Stimulated activated CD8-positive, alpha-beta memory T cell treated with anti-CD3 and anti-CD28 coated beads, Interleukin-4, amount 100 ng/mL, for 48 hours (primary cell): ENCODE measurements around the gene COP1.

Experiments
- DNase-seq: peaks from one replicate; pipeline ENCODE4 v3.0.0-alpha.2; 2020

Gene COP1

DNA sequence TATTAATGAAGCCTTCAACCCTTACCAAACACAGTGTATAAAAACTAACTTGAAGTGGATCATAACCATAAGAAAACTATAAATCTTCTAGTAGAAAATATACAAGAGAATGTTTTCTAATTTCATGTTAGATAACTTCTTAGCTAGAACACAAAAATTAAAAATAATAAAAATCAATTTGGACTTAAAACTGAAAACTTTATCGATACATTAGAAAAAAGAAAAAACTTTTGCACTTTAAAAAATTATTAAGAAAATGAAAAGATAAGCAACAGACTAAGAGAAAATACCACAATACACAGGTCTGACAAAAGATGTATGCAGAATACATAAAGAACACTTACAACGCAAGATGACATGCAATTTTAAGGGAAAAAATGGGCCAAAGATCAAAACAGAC, 8.7 kb downstream of the COP1 start:
- no peak for DNase-seq

DNA sequence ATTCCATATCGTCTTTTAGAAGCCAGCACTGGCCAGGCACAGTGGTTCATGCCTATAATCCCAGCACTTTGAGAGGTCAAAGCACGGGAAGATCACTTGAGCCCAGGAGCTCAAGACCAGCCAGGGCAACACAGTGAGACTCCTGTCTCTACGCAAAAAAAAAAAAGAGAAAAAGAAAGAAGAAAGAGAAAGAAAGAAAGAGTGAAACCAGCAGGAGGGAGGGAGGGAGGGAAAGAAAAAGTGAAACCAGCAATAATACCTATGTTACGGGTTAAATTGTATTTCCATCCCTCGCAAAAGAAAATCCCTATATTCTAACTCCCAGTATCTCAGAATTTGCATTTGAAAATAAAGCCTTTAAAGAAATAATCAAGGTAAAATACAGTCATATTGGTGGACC, 10.4 kb downstream of the COP1 start:
- DNase-seq, result no peak

GRCh38 chr1:176195547-176195946, 11.5 kb downstream of the COP1 start:
- DNase-seq, result no peak

- DNase-seq, result no peak
Measured at GRCh38 chr1:176193663-176194062, 13.4 kb downstream of the COP1 start.

DNA sequence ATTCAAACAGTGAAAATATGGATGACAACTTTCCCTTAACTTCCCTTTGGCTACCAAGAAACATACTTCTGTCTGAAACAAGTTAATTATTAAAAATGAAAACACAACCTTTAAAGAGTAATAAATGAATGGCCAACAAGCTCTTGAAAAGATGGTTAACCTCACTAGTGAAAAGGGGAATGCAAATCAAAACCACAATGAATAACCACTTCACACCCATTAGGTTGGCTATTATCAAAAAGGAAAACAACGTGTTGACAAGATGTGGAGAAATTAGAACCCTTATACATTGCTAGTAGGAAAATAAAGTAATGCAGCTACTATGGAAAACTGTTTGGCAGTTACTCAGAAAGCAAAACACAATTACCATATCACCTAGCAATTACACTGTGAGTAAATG, 14.1 kb downstream of the COP1 start:
- DNase-seq, result no peak

DNA sequence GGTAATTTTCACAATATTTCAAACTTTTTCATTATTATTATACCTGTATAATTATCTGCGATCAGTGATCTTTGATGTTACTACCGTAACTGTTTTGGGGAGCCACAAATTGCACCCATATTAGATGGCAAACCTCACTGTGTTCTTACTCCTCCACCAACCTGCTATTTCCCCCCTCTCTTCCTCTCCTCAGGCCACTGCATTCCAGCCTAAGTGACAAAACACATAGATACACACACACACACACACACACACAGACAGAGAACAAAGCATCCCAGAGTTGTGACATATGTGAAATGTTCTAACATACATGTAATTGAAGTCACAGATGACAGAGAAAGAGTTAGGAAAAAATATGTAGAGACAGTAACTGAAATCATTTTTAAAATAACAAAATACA, 18.5 kb downstream of the COP1 start:
- DNase-seq, result no peak

- DNase-seq, result no peak
Measured at GRCh38 chr1:176187001-176187400, 20.1 kb downstream of the COP1 start.

DNA sequence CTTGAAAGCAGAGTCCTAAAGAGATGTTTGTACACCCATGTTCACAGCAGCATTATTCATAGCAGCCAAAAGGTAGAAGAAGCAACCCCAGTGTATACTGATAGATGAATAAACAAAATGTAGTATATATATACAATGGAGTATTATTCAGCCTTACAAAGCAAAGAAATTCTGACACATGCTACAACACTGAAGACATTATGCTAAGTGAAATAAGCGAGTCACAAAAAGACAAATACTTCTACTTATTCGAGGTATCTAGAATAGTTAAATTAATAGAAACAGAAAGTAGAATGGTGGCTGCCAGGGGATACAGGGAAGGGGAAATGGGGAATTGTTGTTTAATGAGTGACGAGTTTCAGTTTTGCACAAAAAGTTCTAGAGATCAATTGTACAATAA, 23.5 kb downstream of the COP1 start:
- no peak for DNase-seq

GRCh38 chr1:176178316-176178715, 28.8 kb downstream of the COP1 start:
- DNase-seq, result no peak

DNA sequence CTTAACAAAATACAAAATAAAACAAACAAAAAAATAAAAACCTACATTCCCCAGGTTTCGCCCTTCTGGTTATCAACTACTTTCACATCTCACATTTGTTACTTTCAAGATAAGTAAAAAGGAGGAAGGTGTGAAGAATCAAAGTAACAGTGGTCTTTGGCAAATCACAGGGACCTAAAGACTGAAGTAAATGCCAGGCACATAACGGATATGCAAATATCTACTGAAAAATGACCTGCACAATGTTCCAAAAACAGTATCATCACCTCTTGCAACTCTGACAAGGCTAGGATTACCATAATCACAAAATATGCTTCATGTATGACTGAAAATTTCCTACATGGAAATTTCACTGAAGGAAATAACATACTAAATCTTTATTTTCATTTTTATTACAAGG, 29.3 kb downstream of the COP1 start:
- no peak for DNase-seq

GRCh38 chr1:176174108-176174507, 33.0 kb downstream of the COP1 start:
- no peak for DNase-seq

- no peak for DNase-seq
Measured at GRCh38 chr1:176172215-176172614, 34.9 kb downstream of the COP1 start.

DNA sequence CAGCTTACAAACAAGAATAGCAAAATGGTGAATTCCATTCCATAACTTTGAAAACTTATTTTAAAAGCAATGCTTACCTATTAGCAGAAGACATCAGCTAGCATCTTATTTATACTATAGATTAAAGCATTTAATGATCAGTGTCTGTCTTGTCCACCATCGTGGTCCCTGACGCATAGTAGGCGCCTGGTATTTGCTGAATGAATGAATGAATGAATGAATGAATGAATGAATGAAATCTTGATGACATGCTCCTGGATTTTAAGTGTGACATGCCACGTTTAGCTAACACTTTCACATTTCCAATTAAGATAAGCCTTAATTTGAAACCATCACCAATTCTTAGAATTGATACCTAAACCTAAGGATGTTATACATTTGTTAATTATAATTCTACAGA, 39.9 kb downstream of the COP1 start:
- no peak for DNase-seq

DNA sequence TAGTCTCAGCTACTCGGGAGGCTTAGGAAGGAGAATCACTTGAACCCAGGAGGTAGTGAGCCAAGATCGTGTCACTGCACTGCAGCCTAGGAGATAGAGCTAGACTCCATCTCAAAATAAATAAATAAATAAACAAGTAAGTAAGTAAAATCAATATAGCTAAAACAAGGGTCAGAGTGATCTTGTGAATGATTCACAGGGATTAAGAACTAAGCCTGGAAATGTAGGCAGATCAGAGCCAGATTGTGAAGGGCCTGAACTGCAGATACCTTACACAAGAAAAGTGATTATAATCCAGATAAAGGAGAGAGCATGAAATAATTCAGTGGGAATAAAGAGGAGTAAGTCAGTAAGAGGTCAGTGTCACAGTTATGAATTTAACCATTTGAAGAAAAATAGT, 41.5 kb downstream of the COP1 start:
- DNase-seq, result no peak

GRCh38 chr1:176164014-176164678, 42.9 kb downstream of the COP1 start:
- no peak for DNase-seq

- DNase-seq, result no peak
Measured at GRCh38 chr1:176159993-176160392, 47.1 kb downstream of the COP1 start.

DNA sequence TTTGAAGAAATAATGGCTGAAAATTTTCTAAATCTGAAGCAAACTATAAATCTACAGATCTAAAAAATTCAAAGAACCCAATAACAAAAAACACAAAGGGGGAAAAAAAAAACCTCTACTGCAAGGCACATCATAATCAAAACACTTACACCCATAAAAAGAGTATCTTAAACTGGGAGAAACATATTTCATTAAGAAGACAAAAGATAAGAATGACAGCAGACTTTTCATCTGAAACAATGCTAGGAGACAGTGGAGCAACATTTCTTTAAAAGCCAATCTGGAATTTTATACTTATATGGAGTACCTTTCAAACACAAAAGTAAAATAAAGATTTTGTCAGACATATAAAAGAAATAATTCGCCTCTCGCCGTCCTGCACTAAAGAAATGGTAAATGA, 49.1 kb downstream of the COP1 start:
- DNase-seq, result no peak

GRCh38 chr1:176149939-176150807, 56.9 kb downstream of the COP1 start:
- no peak for DNase-seq

DNA sequence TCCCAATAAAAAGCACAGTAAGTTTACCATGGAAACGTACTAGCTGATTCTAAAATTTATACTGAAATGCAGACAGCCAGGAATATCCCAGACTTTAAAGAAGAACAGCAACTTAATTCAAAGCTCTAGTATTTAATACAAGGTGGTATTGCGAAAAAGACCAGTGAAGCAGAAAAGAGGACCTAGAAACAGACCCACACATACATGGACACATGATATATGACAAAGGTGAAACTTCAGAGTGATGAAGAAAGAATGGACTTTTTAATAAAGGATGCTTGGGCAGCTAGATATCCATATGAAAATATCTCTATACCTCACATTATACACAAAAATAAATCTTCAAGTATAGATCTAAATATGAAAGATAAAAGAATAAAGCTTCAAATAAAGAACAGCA, 62.6 kb downstream of the COP1 start:
- DNase-seq, result no peak

- DNase-seq, result no peak
Measured at GRCh38 chr1:176142973-176143372, 64.1 kb downstream of the COP1 start.

DNA sequence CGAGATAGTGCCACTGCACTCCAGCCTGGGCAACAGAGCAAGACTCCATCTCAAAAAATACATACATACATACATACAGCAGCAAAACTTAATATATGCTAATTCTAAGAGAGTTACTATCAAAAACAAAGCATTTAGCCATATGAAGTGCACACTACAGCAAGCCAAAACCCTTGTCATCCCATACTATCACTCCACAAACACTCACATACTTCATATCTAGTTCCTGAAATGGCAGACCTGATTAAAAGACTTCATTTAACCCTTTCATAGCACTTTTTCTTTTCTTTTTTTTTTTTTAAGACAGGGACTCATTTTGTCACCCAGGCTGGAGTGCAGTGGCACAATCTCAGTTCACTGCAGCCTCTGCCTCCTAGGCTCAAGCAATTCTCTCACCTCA, 65.6 kb downstream of the COP1 start:
- DNase-seq, result no peak

DNA sequence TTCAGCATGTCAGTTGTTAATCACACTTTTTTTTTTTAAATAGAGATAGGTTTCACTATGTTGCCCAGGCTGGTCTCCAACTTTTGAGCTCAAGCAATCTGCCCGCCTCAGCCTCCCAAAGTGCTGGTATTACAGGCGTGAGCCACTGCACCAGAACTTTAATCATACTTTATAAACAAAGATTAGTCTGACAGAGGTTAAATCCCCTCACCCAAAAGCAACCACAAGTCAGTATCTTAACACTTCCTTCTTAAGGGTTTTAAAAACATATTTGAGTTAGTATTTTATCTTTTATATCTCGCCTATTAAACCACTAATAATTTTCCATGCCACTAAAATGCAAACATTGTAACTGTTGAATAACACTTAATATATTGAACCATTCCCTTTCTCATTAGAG, 70.2 kb downstream of the COP1 start:
- no peak for DNase-seq

GRCh38 chr1:176134666-176135065, 72.4 kb downstream of the COP1 start:
- no peak for DNase-seq

- DNase-seq, result no peak
Measured at GRCh38 chr1:176122282-176122681, 84.8 kb downstream of the COP1 start.

DNA sequence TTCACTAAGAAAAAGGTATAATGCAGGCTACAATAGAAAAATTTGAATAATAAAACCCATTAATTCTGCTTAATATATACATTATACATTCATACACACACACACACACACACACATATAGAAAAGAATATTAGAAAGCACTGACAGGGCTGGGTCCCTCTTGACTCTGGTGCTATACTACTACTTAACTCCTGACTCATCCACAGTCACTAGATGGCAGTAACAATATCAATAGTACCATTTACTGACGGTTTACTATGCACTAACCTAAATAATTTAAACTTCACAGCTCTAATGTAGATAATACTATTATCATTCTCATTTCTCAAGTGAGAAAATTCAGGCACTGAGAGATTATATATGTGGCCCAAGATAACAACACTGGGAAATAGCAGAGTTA, 87.5 kb downstream of the COP1 start:
- no peak for DNase-seq
